Measurements from ENCODE around the gene GHR.
A peak's percentile ranks its signal among the peaks of the same experiment; 100 is the strongest.

GHR gene

GRCh38 chr5:42745856-42746255 lies 322.6 kb downstream of the GHR start:
- no peak for DNase-seq

DNA sequence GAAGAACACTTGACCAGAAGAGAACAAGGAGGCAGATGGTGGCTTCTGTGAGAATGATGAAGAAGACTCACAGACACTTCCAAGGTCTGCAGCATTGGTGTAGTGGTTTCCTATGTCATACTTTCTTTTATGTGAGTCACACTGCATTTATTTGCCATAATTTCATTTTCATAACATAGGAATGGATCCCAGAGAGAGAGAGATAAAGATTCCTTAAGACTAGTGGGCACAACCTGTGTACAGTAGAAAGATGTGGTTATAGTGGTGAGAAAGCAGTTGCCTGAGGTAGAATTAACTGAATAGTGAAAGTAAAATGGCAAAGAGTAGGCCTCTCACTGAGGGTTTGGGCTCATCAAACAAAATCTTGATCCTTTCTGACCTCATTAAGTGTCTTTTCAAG lies 325.8 kb downstream of the GHR start:
- DNase-seq = no peak

DNA sequence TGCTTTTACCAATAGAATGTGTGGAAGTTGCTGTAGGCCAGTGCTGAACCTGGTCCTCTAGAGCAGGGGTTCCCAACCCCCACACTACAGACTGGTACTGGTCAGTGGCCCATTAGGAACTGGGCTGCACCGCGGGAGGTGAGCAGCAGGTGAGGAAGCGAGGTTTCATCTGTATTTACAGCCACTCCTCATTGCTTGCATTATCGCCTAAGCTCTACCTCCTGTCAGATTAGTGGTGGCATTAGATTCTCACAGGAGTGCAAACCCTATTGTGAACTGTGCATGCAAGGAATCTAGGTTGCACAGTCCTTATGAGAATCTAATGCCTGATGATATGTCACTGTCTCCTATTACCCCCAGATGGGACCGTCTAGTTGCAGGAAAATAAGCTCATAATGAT lies 327.3 kb downstream of the GHR start:
- no peak for DNase-seq

- DNase-seq = no peak
Observed at GRCh38 chr5:42751044-42751443, 327.8 kb downstream of the GHR start.

- DNase-seq = no peak
Observed at GRCh38 chr5:42753099-42753498, 329.9 kb downstream of the GHR start.

DNA sequence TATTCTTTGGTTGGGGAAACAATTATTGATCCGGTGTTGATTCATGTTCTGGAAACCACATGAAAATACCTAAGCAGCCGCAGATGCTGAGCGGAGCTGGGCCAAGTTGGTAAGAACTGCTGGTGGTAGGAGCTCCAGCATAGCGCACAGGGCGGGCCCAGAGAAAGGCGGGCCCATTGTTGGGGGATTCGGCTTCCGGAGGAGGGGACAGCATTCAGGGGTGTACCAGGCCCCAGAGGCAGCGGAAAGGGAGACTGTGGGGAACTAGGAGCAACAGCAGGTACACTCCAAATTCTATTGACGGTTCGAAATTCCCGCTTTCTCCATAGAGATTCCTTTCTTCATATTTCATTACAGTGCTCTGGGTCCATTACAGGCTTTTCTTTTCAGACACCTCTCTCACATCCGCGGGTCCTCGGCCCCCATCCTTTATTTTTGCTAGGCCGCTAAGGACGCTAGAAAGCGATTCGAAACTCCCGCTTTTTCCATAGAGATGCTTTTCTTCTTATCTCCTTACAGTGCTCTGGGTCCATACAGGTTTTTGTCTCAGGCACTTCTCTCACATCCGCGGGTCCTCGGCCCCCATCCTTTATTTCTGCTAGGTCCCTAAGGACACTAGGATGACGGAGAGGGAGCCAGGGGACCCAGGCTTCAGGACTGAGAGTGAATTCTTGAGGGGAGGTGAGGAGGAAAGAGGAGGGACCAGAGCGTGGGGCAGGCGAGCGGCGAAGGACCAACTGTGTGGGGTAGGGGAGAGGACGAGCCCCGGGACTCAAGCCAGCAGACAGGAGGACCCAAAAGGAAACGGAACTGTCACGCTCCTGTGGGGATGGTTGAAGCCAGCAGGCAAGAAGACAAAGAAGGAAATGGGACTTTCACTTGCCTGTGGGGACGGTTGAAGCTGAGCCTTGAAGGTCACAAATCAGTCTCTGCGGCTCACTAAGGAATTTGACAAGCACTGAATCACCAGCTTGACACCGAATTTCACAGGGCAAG lies 333.7 kb downstream of the GHR start, which contains the start of gene CCDC152:
CCDC152 (plus strand) TSS at position 213 of the 996 bp plus-strand sequence. CDS start 2,304 bp downstream, outside the sequence.
- DNase-seq = peak; percentile 4 to 54 (median 14)

DNA sequence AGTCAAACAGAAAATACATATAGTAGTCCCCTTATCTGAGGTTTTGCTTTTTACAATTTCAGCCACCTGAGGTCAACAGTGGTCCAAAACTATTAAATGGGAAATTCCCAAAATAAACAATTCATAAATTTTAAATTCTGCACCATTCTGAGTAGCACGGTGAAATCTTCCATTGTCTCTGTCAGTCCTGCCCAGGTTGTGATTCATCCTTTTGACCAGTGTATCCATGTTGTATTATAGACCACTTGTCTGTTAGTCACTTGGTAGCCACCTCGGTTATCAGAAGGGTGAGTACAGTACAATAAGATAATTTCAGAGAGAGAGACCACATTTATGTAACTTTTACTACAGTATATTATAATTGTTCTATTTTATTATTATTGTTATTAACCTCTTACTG lies 336.2 kb downstream of the GHR start:
- no peak for DNase-seq

DNA sequence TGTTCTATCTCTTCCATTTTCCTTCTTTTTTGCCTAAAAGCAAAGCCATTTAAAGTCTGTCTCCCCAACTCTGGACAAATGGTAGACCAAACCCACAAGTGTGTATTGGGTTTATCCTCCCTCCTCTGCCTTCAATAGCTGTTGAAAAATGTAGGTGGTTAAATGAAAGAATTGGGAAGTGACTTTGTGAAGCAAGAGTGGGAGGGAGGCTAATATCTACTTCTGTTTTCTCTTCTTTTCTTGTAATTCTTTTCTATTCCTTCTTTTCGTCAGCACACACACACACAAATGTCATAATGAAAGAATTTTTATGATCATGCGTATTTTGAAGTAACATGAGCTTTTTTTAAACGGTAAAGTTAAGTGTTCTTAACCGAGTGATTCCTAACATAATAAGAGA lies 337.2 kb downstream of the GHR start:
- DNase-seq = no peak

GRCh38 chr5:42761791-42762190 lies 338.6 kb downstream of the GHR start:
- DNase-seq = no peak

GRCh38 chr5:42767491-42768105 lies 344.4 kb downstream of the GHR start:
- DNase-seq = no peak

DNA sequence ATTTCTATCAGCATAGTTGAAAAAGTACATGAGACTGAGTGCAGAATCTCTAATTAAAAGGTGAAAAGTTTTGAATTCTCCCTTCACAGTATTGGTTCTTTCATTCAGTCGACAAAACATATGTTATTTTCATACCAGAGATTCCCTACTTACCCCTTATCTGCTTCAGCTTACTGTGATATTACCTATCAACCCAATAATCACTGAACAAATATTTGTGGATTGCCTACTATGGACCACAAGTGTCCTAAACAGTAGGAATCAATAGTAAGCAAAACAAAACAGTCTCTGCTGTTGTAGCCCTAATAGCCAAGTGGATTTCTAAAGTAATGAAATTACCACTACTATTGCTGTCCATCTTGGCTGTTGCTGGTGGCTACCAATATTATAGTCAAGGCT lies 344.9 kb downstream of the GHR start:
- no peak for DNase-seq

GRCh38 chr5:42770003-42770402 lies 346.8 kb downstream of the GHR start:
- no peak for DNase-seq
